Liver (tissue), 9 donors: Measurements from ENCODE around the gene CDH16. TPM values are rescaled to one million over a fixed set of nuclear protein-coding genes. Genes with fewer than 3 reads are reported as not detected.

Experiments used
- DNase-seq: peaks from one replicate; pipeline ENCODE4 v3.0.0-alpha.2; 2017; ENCODE audit warnings: low spot score
- H3K27ac ChIP-seq, 2 donors: one replicate each; pipeline ENCODE4 v1.7.0; 2013; ENCODE audit warnings: inconsistent platforms in 2 of 2, low read length in 2 of 2, control low read depth in 1 of 2, low read depth in 1 of 2, mild to moderate bottlenecking in 1 of 2
- H3K27me3 ChIP-seq, 4 donors: one replicate each; pipeline versions ENCODE4 v1.6.1 to v1.7.0; 2013; ENCODE audit warnings: low read length in 3 of 4, inconsistent platforms in 1 of 4, mild to moderate bottlenecking in 1 of 4, moderate library complexity in 1 of 4; ENCODE audit not compliant: control insufficient read depth in 4 of 4, insufficient read depth in 4 of 4
- H3K36me3 ChIP-seq, 4 donors: one replicate each; pipeline versions ENCODE4 v1.6.1 to v1.7.0; 2013; ENCODE audit warnings: low read length in 3 of 4, mild to moderate bottlenecking in 3 of 4, low read depth in 1 of 4, moderate library complexity in 1 of 4; ENCODE audit not compliant: control insufficient read depth in 4 of 4, insufficient read depth in 3 of 4
- H3K4me1 ChIP-seq, 4 donors: one replicate each; pipeline versions ENCODE4 v1.6.1 to v1.7.0; 2013; ENCODE audit warnings: low read length in 3 of 4, mild to moderate bottlenecking in 3 of 4, moderate library complexity in 1 of 4; ENCODE audit not compliant: control insufficient read depth in 4 of 4, insufficient read depth in 4 of 4
- H3K4me3 ChIP-seq, 3 donors: one replicate each; pipeline versions ENCODE4 v1.6.1 to v1.7.0; 2013; ENCODE audit warnings: low read length in 3 of 3, control low read depth in 1 of 3, low read depth in 1 of 3, mild to moderate bottlenecking in 1 of 3
- H3K9ac ChIP-seq, 2 donors: one replicate each; pipeline ENCODE4 v1.7.0; 2013; ENCODE audit warnings: low read length in 2 of 2, mild to moderate bottlenecking in 2 of 2, moderate library complexity in 2 of 2, control low read depth in 1 of 2, low read depth in 1 of 2
- H3K9me3 ChIP-seq, 4 donors: one replicate each; pipeline versions ENCODE4 v1.6.1 to v1.7.0; 2013; ENCODE audit warnings: low read length in 3 of 4; ENCODE audit not compliant: control insufficient read depth in 4 of 4
- FOXA1 ChIP-seq: IDR thresholded peaks from 2 replicates; pipeline ENCODE4 v1.6.1; 2016; ENCODE audit warnings: antibody characterized with exemption
- FOXA2 ChIP-seq: IDR thresholded peaks from 2 replicates; pipeline ENCODE4 v1.6.1; 2016; ENCODE audit warnings: antibody characterized with exemption
- HNF4A ChIP-seq, 2 donors: conservative IDR thresholded peaks; 2 replicates each; pipeline ENCODE4 v1.6.1; 2016; ENCODE audit warnings: antibody characterized with exemption in 2 of 2, mild to moderate bottlenecking in 2 of 2
- HNF4G ChIP-seq: IDR thresholded peaks from 2 replicates; pipeline ENCODE4 v1.6.1; 2016; ENCODE audit warnings: antibody characterized with exemption
- JUND ChIP-seq, 2 donors: IDR thresholded peaks; 2 replicates each; pipeline ENCODE4 v1.6.1; 2016; ENCODE audit warnings: antibody characterized with exemption in 2 of 2
- NR2F2 ChIP-seq: IDR thresholded peaks from 2 replicates; pipeline ENCODE4 v1.6.1; 2016; ENCODE audit warnings: antibody characterized with exemption
- RAD21 ChIP-seq, 2 donors: IDR thresholded peaks; 2 replicates each; pipeline ENCODE4 v1.6.1; 2016; ENCODE audit warnings: antibody characterized with exemption in 2 of 2, mild to moderate bottlenecking in 2 of 2
- RXRA ChIP-seq, 2 donors: IDR thresholded peaks; 2 replicates each; pipeline ENCODE4 v1.6.1; 2017 to 2018; ENCODE audit warnings: antibody characterized with exemption in 2 of 2, mild to moderate bottlenecking in 1 of 2
- SP1 ChIP-seq: IDR thresholded peaks from 2 replicates; pipeline ENCODE4 v1.6.1; 2018; ENCODE audit warnings: antibody characterized with exemption, mild to moderate bottlenecking
- TAF1 ChIP-seq: conservative IDR thresholded peaks from 2 replicates; pipeline ENCODE4 v1.6.1; 2016; ENCODE audit warnings: antibody characterized with exemption, mild to moderate bottlenecking
- YY1 ChIP-seq: IDR thresholded peaks from 2 replicates; pipeline ENCODE4 v1.6.1; 2016; ENCODE audit warnings: antibody characterized with exemption, mild to moderate bottlenecking
- WGBS: extraction: QIAGEN DNeasy Blood & Tissue Kit; methylation state at CpG from one replicate; pipeline ENCODE4 v1.1.7; 2013; 5-methylcytosine and 5-hydroxymethylcytosine counted together
- polyA plus RNA-seq, 2 donors: library from polyadenylated mRNA; stranded (reverse) in 1 of 2; unstranded in 1 of 2; fragments of 200-250 nt in 1 of 2; fragments of >200 nt in 1 of 2; fragmentation: Nextera tagmentation in 1 of 2; extraction: Ambion mirVana in 1 of 2; gene quantifications; one replicate each; pipeline versions ENCODE4 v1.2.1 to v1.2.3, GENCODE V29; 2013 to 2015
- total RNA-seq, 2 donors: library from RNA; depleted of rRNA; stranded (reverse); fragments of >200 nt; gene quantifications; one replicate each; pipeline ENCODE4 v1.2.3, GENCODE V29; 2014
- TF ChIP-seq, protein P1 (sequence below): IDR thresholded peaks from 2 replicates; pipeline ENCODE4 v1.6.1; 2016; ENCODE audit warnings: antibody characterized with exemption, mild to moderate bottlenecking
- TF ChIP-seq, protein P2 (sequence below): IDR thresholded peaks from 2 replicates; pipeline ENCODE4 v1.6.1; 2016; ENCODE audit warnings: antibody characterized with exemption
- TF ChIP-seq, protein P3 (sequence below): IDR thresholded peaks from 2 replicates; pipeline ENCODE4 v1.6.1; 2016; ENCODE audit warnings: antibody characterized with exemption
- TF ChIP-seq, protein P4 (sequence below): IDR thresholded peaks from 2 replicates; pipeline ENCODE4 v1.6.1; 2016; ENCODE audit warnings: antibody characterized with exemption
- donor health status: healthy.
- donor health status: healthy.
- donor health status: healthy.
- donor health status: healthy.
- donor health status: healthy.

CDH16 gene
- total and polyA plus RNA-seq, 4 donors: 0.56 TPM; not detected in 3

DNA sequence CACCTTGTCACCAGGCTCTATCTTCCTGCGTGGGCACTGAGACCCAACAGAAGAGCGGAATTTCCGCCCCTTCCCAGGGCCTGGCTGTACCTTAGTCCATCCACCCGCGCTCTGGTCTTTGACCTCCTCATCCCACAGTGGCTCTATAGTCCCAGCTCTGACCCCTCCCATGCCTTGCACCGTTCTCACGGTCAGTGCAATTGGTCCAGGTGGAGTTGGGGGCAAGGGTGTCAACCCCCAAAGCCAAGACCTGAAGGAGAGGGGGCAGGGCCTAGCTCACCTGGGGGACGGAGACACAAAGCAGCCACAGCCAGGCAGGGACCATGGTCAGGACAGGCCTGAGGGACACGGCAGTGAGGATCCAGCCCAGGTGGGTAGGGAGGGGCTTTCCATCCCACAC lies 944 bp downstream of the CDH16 start:
- H3K4me3 ChIP-seq: no peak overlapping the region
- H3K4me1 ChIP-seq: no peaks in the 10 kb centered on the region
- no peaks in the 10 kb centered on the region for H3K9me3 ChIP-seq
- 76% methylated on average over 9 of the region's 9 CpGs for whole genome bisulfite sequencing
- no peaks in the 10 kb centered on the region for H3K36me3 ChIP-seq
- no peak overlapping the region for H3K27ac ChIP-seq
- no peaks in the 10 kb centered on the region for H3K27me3 ChIP-seq
- no peak overlapping the region for H3K9ac ChIP-seq
- DNase-seq: no peak
- TF ChIP-seq NR2F2 (no peak), TAF1 (no peak), HNF4G (no peak), FOXA2 (no peak), JUND (IDR thresholded peaks at IDR 0.05) (no peak), YY1 (no peak), RAD21 (IDR thresholded peaks at IDR 0.05) (no peak), HNF4A (conservative IDR thresholded peaks at IDR 0.05) (no peak)
- TF ChIP-seq, protein P1, sequence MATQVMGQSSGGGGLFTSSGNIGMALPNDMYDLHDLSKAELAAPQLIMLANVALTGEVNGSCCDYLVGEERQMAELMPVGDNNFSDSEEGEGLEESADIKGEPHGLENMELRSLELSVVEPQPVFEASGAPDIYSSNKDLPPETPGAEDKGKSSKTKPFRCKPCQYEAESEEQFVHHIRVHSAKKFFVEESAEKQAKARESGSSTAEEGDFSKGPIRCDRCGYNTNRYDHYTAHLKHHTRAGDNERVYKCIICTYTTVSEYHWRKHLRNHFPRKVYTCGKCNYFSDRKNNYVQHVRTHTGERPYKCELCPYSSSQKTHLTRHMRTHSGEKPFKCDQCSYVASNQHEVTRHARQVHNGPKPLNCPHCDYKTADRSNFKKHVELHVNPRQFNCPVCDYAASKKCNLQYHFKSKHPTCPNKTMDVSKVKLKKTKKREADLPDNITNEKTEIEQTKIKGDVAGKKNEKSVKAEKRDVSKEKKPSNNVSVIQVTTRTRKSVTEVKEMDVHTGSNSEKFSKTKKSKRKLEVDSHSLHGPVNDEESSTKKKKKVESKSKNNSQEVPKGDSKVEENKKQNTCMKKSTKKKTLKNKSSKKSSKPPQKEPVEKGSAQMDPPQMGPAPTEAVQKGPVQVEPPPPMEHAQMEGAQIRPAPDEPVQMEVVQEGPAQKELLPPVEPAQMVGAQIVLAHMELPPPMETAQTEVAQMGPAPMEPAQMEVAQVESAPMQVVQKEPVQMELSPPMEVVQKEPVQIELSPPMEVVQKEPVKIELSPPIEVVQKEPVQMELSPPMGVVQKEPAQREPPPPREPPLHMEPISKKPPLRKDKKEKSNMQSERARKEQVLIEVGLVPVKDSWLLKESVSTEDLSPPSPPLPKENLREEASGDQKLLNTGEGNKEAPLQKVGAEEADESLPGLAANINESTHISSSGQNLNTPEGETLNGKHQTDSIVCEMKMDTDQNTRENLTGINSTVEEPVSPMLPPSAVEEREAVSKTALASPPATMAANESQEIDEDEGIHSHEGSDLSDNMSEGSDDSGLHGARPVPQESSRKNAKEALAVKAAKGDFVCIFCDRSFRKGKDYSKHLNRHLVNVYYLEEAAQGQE: no peak

DNA sequence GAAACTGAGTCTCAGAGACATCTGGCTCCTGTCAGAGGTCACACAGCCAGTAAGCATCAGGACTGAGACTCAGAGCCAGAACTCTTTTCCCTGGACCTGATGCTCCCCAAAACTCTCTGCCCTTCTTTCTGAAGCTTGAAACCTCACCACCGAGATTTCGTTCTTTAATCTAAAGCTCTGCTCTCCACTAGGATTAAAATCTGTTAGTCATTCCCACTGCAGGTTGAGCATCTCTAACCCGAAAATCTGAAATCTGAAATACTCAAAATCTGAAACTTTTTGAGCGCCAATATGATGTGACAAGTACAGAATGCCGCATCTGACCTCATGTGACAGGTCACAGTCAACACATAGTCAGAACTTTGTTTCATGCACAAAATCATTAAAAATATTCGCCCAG lies 2.2 kb downstream of the CDH16 start:
- no peak overlapping the region for H3K9ac ChIP-seq

DNA sequence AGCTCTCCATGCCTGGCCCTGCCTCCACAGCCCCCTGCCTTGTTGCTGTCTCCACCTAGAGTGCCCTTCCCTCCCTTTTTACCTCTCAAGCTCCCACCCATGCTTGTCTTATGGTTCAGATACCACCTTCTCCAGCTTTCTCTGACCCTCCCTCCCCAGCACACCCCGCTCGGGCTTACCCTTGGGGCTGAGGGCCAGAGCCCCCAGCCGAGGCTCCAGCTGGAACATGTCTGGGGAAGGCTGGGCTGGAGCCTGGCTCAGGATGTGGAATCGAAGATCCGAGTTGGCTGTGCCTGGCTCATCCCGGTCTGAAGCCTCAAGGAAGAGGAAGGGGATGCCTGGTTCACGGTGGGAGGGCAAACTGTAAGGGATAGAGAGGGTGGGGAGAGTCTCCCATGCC lies 3.6 kb downstream of the CDH16 start:
- Histone ChIP-seq H3K27ac (no peak overlapping the region), H3K4me1 (no peaks in the 10 kb centered on the region), H3K4me3 (no peak overlapping the region), H3K27me3 (no peaks in the 10 kb centered on the region), H3K9me3 (no peaks in the 10 kb centered on the region), H3K9ac (no peak overlapping the region), H3K36me3 (no peaks in the 10 kb centered on the region)
- 79% methylated on average over 7 of the region's 7 CpGs for WGBS
- no peak for DNase-seq
- no peak for TF ChIP-seq SP1
- no peak for TF ChIP-seq NR2F2
- TF ChIP-seq, protein P1: no peak
- no peak for TF ChIP-seq YY1
- TF ChIP-seq, protein P2, sequence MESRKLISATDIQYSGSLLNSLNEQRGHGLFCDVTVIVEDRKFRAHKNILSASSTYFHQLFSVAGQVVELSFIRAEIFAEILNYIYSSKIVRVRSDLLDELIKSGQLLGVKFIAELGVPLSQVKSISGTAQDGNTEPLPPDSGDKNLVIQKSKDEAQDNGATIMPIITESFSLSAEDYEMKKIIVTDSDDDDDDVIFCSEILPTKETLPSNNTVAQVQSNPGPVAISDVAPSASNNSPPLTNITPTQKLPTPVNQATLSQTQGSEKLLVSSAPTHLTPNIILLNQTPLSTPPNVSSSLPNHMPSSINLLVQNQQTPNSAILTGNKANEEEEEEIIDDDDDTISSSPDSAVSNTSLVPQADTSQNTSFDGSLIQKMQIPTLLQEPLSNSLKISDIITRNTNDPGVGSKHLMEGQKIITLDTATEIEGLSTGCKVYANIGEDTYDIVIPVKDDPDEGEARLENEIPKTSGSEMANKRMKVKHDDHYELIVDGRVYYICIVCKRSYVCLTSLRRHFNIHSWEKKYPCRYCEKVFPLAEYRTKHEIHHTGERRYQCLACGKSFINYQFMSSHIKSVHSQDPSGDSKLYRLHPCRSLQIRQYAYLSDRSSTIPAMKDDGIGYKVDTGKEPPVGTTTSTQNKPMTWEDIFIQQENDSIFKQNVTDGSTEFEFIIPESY: no peak
- no peak for TF ChIP-seq TAF1
- no peak for TF ChIP-seq RXRA (IDR thresholded peaks at IDR 0.05)
- no peak for TF ChIP-seq FOXA2
- TF ChIP-seq, protein P3, sequence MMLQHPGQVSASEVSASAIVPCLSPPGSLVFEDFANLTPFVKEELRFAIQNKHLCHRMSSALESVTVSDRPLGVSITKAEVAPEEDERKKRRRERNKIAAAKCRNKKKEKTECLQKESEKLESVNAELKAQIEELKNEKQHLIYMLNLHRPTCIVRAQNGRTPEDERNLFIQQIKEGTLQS: no peak
- TF ChIP-seq, protein P4, sequence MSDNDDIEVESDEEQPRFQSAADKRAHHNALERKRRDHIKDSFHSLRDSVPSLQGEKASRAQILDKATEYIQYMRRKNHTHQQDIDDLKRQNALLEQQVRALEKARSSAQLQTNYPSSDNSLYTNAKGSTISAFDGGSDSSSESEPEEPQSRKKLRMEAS: no peak

More for the DNA sequence above, 2.2 kb downstream of the CDH16 start:
- Histone ChIP-seq H3K36me3 (no peaks in the 10 kb centered on the region), H3K9me3 (no peaks in the 10 kb centered on the region), H3K27me3 (no peaks in the 10 kb centered on the region), H3K4me3 (no peak overlapping the region), H3K27ac (no peak overlapping the region), H3K4me1 (no peaks in the 10 kb centered on the region)
- no peak for DNase-seq
- 93% methylated on average over 6 of the region's 6 CpGs for WGBS
- TF ChIP-seq SP1 (no peak), HNF4G (no peak), FOXA1 (no peak), YY1 (no peak), FOXA2 (no peak)
- TF ChIP-seq, protein P2: no peak
